GM18508 (cell line): Measurements from ENCODE around the gene TROAP.
"Not testable (repeated sequence)": the region's sequence is repeated elsewhere in the genome, so short reads cannot be mapped to it uniquely, and the experiment has no call there.

ENCODE experiments used
- ATAC-seq: cut with Tn5 transposase; IDR thresholded peaks from one replicate; pipeline ENCODE4 v1.9.1; 2021; ENCODE audit warnings: moderate number of reproducible peaks; ENCODE audit not compliant: insufficient read depth, unreplicated experiment

Gene TROAP, protein sequence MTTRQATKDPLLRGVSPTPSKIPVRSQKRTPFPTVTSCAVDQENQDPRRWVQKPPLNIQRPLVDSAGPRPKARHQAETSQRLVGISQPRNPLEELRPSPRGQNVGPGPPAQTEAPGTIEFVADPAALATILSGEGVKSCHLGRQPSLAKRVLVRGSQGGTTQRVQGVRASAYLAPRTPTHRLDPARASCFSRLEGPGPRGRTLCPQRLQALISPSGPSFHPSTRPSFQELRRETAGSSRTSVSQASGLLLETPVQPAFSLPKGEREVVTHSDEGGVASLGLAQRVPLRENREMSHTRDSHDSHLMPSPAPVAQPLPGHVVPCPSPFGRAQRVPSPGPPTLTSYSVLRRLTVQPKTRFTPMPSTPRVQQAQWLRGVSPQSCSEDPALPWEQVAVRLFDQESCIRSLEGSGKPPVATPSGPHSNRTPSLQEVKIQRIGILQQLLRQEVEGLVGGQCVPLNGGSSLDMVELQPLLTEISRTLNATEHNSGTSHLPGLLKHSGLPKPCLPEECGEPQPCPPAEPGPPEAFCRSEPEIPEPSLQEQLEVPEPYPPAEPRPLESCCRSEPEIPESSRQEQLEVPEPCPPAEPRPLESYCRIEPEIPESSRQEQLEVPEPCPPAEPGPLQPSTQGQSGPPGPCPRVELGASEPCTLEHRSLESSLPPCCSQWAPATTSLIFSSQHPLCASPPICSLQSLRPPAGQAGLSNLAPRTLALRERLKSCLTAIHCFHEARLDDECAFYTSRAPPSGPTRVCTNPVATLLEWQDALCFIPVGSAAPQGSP

DNA sequence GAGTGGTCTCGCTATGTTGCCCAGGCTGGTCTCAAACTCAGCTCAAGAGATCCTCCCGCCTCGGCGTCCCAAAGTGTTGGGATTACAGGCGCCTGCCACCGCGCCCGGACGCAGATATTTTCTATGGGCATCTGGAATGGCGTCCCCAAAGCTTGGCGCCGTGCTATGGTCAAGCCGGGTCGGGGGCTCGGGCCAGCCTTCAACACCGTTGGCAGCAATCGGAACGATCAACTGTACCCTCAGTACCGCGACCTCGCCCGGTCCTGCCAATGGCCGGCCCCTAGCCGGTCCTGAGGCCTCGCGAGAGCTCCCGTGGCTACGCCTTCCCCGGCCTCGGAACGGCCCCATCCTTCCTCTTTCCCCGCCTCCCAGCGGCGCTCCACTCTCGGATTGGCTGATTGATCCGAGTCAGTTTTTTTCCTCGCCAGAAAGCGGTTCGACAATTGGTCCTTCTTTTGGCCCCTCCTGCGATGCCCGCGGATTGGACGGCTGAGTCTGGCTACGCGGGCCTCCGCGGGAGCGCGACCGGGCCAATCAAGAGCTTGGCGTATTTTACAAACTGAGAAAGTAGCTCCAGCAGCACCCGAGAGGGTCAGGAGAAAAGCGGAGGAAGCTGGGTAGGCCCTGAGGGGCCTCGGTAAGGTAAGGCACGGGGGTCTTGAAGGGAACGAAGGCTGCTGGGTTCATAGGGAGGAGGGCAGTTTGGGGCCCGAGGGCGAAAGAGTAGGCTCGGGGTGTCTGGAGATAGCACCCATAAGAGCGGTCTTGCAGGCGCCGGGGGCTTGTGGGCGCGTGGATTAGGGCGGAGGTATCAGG lies at the start of gene TROAP:
Gene TROAP, plus strand, starts transcription at position 548 of the 816 bp plus-strand sequence. CDS start 354 bp downstream, outside the sequence.
- ATAC-seq, result peak; percentile 85

DNA sequence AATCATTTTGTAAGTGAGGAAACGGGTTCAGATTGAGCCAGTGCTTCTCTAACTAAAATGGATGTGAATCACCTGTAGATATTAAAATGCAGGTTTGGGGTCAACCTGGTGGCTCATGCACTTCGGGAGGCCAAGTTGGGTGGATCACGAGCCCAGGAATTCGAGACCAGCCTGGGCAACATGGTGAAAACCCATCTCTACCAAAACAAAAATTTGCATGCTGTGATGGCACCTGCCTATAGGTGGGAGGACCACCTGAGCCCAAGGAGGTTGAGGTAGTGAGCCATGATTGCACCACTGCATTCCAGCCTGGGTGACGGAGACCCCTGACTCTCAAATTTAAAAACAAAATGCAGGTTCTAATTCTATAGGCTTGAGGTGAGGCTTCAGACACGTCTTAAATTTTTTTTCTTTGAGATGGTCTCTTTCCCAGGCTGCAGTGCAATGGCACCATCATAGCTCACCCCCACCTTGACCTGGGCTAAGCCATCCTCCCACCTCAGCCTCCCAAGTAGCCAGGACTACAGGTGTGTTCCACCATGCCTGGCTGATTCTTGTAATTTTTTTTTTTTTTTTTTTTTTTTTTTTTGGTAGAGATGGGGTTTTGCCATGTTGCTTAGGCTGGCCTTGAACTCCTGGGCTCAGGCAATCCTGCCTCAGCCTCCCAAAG lies 49.2 kb upstream of the TROAP start:
- no peak for ATAC-seq

DNA sequence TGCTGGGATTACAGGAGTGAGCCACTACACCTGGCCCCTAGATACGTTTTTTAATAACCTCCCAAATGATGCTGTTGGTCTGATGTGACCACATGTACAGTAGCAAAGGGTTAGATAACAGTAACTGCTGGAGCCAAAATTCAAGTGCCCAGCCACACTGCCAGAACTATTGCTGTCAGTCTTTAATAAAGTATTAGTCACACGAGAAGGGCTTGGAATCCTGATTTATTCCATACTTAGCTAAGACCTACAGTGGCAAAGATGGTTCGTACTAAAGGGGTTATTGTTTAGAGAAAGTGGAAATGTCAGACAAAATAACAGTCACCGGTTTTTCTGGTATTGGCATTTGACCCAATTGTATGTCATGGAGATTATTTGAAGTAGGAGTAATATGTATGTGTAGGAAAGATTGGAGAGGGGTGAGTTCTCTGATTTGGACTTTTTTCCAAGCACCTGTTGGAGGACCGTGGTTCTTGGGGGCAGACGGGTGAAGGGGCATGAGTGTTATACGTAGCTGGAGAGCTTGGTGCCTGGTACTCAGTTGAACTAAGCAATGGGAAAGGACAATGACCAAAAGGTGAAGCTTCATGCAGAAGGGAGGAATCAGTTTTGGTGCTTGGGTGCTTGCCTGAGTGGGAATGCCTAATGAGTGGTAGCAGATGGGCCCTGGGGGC lies 48.5 kb upstream of the TROAP start:
- ATAC-seq, result no peak

DNA sequence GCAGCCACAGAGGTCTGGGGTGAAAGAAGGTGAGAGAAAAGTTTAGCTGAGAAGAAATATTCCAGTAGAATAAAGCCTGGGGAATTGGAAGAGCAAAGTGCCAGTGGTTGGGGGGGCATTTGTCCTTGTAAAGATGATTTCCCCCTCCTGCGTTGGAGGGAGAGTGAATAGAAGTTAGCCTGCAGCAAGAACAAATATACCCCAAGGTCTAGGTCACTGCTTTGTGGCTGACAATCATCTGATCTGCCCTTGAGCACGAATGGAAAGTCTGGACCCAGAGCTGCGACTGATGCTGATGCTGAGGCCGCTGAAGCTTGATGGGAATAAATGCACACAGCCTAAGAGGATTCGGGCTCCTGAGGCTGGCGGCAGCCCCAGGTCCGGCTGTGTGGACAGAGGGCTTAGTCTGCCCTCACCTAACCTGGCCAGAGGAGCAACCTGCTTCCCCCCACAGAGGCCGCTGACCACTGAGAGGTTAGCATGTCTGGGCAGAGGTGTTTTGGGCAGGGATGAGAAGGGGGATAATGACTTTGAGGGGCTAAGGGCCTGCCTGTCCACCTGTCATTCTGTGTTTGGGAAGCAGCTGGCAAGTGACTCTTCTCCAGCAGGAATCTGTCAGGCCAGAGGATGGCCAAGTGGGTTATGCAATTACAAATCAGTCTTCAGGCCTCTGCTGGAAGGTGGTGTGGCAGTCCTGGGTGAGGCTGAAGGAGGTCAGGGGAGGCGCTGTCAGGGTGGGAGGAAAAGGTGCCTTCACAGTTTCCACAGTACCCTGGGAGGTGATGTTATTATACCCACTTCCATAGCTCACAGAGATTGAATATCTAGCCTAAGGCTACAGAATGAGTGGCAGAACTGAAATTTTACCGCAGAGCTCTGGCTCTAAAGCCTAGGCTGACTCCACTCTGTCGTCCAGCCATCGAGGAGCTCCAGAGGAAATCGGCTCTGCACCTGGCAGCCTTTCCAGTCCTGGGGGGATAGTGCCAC lies 46.5 kb upstream of the TROAP start:
- no peak for ATAC-seq

DNA sequence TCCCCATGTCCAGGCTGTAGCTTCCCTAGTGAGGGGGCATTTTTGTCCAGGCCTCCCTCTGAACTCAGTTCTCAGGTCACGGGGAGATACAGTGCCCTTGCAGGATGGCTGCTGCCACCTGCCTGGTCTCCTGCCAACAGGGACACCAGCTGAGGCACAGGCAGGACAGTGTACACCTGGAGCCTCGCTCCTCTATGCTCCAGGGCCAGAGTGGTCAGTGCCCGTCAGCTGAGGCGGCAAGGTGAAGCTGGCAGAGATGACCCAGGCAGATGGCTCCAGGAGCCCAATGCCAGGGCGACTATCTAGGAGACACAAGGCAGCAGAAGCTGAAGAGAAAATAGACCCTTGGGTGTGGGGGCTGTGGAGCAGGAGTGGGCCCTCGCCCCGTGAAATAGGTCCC lies 45.6 kb upstream of the TROAP start:
- no peak for ATAC-seq

DNA sequence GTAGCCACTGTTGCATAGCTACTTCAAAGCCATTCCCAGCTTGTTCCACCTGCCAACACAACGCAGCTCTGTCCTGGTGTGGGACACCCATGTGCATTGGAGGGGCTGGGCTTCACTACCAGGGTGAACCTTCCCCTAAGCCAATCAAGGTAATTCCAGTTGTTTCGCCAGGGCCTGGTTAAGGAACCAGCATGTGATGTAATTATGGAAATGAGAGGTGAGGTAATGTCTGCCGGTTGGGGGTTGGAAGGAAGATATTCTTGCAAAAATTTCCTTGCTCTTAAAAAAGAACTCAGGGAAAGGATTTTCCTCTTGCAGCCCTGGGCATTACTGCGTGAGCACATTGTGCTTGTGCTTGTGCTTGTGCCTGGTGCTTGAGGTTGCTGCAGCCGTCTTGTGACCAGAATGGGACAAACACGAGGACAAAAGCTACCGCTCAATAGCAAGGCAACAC lies 43.3 kb upstream of the TROAP start:
- ATAC-seq, result no peak

DNA sequence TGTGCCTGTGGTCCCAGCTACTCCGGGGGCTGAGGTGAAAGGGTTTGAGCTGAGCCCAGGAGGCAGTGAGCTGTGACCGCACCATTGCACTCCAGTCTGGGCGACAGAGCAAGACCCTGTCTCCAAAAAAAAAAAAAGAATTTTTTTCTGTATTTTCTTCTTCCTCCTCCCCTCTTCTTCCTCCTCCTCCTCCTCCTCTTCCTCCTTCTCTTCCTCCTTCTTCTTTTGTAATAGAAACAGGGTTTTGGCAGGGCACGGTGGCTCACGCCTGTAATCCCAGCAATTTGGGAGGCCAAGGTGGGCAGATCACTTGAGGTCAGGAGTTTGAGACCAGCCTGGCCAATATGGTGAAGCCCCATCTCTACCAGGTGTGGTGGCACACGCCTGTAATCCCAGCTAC lies 42.5 kb upstream of the TROAP start:
- ATAC-seq, result not testable (repeated sequence)

DNA sequence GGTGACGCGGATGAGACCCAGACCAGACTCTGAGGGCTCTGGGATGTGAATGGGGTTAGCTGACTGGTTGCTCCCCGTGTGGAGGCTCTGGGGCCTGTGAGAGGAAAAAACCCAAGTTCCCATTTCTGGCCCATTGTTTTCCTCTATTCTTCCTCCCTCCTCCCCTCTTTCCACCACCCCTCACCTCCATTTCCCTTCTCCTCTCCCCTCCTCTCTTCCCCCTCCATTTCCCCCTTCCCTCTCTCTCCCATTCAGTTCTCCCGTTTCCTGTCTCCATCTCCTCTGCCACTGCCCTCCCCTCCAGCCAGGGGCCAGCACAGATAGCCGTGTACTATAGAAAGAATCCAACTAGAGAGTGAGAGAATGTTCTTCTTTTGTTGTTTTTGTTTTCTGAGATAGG lies 40.8 kb upstream of the TROAP start:
- no peak for ATAC-seq

DNA sequence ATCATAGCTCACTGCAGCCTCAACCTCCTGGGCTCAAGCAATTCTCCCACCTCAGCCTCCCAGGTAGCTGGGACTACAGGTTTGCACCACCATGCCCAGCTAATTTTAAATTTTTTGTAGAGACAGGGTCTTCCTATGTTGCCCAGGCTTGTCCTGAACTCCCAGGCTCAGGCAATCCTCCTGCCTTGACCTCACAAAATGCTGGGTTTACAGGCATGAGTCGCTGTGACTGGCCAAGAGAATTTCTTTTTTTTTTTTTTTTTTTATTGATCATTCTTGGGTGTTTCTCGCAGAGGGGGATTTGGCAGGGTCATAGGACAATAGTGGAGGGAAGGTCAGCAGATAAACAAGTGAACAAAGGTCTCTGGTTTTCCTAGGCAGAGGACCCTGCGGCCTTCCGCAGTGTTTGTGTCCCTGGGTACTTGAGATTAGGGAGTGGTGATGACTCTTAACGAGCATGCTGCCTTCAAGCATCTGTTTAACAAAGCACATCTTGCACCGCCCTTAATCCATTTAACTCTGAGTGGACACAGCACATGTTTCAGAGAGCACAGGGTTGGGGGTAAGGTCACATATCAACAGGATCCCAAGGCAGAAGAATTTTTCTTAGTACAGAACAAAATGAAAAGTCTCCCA lies 40.2 kb upstream of the TROAP start:
- ATAC-seq, result not testable (repeated sequence)

DNA sequence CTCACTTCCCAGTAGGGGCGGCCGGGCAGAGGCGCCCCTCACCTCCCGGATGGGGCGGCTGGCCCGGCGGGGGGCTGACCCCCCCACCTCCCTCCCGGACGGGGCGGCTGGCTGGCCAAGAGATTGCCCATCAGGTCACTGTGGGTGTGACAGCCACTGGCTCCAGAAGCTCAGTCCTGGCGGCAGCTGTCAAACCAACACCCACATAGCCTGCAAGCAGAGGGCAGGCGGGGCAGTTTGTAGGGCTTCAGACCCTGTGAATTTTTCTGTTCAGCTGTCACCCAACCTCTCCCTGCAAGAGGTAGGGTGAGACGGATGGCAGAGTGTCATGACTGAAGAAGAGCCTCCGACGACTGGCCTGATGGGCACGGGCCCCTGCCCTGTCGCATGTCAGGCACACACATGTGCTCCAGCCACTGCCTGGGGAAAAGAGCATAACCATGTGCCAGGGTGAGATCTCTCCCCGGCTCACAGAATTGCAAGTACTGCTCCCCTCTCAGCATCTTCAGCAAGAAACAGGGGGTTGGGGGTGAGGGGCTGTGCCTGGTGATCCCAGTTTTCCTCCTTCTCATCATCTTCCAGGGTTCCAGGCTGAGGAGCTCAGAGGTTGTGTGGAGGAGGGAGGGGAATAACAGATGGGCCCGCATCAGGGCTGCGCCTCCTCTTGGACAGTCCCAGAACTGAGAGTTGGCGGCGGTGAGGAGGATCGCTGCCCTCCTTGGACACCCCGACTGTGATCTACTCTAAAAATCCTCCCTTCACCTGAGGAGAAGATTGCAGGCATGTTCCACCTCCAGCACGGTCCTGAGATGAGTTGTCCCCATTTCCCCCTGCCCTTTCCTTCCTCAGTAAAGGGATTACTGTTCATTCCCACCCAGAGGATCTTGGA lies 39.3 kb upstream of the TROAP start:
- ATAC-seq, result no peak

DNA sequence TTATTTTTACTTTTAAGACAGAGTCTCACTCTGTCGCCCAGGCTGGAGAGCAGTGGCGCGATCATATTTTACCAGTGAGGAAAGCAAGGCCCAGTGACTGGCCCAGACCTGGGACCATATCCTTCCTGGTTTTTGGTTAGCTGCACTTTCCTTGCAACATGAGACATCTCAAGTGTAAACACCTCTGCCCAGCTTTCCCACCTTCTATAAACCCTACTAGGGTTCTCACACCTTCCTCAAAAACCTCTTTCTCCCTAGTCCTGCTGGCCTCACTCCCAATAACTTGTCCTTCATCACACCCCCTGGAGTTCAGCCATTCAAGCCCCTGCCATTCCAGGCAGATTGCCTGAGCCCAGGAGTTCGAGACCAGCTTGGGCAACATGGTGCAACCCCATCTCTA lies 38.4 kb upstream of the TROAP start:
- ATAC-seq, result no peak

DNA sequence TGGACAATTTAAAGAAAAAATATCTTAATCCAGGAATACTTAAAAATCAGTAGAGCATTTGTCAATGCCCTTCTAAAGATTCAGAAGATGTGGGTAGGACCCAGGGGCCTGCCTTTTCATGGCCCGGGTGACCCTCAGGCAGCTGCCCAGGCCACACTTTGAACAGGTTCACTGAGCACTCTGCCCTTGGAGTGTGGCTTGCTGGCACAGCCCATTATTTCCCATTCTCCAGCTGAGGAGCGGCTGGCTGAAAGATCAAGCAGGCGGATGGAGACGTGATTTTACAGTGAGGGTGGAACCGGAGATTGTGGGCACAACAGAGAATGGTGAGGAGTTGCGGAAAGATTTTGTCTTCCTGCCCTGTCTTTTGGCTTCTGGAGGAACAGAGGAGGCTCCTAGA lies 35.2 kb upstream of the TROAP start:
- no peak for ATAC-seq

DNA sequence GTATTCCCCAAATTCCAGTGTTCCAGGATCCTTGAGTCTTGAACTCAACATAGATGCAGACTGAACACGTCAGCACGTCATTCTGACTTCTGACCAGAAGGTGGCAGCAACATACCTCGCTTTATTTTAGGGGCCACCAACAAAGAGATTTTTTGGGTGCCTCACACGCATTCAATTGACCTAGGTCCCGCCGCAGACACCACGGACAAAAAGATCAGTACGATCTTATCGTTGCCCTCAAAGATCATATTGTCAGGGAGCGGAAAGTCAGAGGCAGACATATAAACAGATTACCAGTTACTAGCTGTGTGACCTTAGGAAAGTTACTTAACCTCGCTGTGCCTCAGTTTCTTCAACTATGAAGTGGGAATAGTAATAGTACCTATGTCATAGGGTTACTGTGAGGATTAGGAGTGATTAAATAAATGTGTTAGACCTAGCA lies 34.6 kb upstream of the TROAP start:
- no peak for ATAC-seq

DNA sequence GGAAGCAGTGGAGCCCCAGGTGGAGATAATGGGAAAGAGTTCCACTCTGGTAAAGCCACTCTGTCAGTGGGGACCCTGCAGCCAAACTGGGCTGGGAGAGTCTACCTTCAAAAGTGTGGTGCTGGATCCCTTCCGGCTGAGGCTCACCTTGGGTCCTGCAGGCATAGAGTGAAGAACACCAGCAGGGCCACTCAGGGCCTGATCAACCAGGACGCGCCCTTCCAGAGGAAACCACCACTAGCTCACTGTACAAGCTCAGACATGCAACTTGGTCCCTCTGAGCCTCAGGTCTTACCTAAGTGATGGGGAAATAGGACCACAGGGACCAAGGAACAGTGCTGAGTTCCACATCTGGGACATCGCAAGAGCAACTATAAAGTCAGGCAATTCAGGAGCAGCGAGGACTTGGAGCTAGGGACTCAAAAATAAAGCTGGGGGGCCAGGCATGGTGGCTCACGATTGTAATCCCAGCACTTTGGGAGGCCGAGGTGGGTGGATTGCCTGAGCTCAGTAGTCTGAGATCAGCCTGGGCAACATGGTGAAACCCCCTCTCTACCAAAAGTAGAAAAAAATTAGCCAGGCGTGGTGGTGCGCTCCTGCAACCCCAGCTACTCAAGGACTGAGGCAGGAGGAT lies 34.0 kb upstream of the TROAP start:
- ATAC-seq, result no peak

DNA sequence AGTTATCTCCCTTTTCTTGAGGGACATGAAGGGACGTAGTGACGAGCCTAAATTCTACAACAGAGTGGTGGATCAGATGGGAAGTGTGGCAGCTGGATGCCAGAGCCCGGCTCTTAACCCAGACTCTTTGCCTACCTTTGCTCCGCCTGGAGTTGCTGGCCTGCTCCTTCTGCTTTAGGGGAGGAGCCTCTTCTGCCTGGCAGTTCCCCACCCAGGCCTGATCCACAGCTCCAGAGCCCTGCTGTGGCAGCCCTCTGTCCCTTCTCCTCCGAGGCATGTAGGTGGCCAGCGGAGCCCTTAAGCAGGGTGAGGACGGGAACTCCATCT lies 30.4 kb upstream of the TROAP start:
- no peak for ATAC-seq

DNA sequence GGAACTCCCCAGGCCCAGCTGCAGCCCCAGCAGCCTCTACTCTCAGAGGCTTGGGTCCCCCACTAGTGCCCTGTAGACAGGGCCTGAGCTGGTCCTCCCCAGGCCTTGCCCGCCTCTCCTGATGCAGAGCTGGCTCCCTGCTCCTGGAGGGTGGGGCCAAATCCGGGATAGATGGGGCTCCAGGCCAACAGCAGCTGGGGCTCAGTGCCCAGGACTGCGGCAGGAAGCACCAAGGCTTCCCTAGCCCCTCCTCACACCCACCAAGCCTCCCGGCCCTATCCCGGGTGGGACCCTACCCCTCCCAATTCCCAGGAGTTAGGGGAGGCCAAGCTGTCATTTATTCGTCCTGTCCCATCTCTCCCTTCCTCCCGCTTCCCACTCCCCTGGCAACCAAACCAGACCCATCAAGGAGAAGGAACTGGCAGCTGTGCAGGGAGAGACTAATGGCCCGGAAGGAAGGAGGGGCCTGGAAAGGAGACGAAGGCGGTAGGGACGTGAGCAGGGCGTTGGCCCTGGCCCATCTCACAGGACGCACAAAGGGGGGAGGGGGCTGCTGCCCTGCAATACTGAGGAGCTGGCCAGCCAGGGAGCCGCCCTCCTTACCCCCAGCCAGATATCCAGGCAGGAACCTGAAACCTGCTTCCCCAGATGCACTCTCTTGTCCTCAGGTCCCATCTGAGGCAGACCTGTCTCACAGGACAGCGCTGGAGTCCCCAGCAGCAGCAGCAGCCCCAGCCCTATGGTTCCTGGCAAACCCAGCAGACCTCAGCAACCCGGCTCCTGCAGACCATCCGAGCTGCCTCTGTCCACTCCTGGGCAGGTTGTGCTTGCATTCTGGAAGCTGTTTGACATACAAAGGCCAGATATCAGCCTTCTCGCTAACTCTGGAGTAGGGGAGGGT lies 29.7 kb upstream of the TROAP start:
- ATAC-seq, result no peak
